WTC11 (cell line): ENCODE data around the gene SF3B2. TPM values are rescaled to one million over a fixed set of nuclear protein-coding genes. Genes with fewer than 3 reads are reported as not detected.

Source experiments
- ATAC-seq: fragments of 200-7000 bp; cut with Tn5 transposase; 2 replicates; pipeline ENCODE4 v1.10.0; 2021; ENCODE audit warnings: mild to moderate bottlenecking, moderate library complexity
- CTCF ChIA-PET: fragments of 300-600 bp; sonication (Branson Sonifier 250); formaldehyde crosslinking; loops from one replicate; lab custom pipeline; 2021; ENCODE audit warnings: antibody characterized with exemption; lab: Charles Lee
- POLR2A ChIA-PET: fragments of 350-600 bp; sonication (Branson Sonifier 250); formaldehyde crosslinking; loops from one replicate; lab custom pipeline; 2021; ENCODE audit warnings: antibody characterized with exemption; lab: Charles Lee
- DNase-seq: peaks from one replicate; pipeline ENCODE4 v3.0.0; 2021; ENCODE audit warnings: low spot score
- H3K27ac Mint-ChIP-seq: 2 replicates; pipeline ENCODE4 v1.8.0; 2021; ENCODE audit warnings: mixed read lengths
- H3K27me3 Mint-ChIP-seq: 2 replicates; pipeline ENCODE4 v1.8.0; 2021; ENCODE audit warnings: low read depth, mild to moderate bottlenecking, moderate library complexity, mixed read lengths
- H3K36me3 Mint-ChIP-seq: 2 replicates; pipeline ENCODE4 v1.8.0; 2021; ENCODE audit warnings: mixed read lengths
- H3K4me1 Mint-ChIP-seq: 2 replicates; pipeline ENCODE4 v1.8.0; 2022; ENCODE audit warnings: mixed read lengths
- H3K4me3 Mint-ChIP-seq: 2 replicates; pipeline ENCODE4 v1.8.0; 2021; ENCODE audit warnings: mild to moderate bottlenecking, moderate library complexity, mixed read lengths
- H3K9me3 Mint-ChIP-seq: 2 replicates; pipeline ENCODE4 v1.8.0; 2021; ENCODE audit warnings: mixed read lengths
- ARID4B ChIP-seq: sonication (generic); formaldehyde crosslinking; IDR thresholded peaks from 2 replicates; pipeline ENCODE4 v1.8.0; 2023; ENCODE audit warnings: missing genetic modification reagents, mild to moderate bottlenecking, borderline replicate concordance
- ATF1 ChIP-seq: sonication (generic); formaldehyde crosslinking; IDR thresholded peaks from 2 replicates; pipeline ENCODE4 v1.8.1; 2023; ENCODE audit warnings: mild to moderate bottlenecking, moderate library complexity, missing genetic modification reagents
- CDX4 ChIP-seq: fragments of 250-450 bp; sonication (Bioruptor Pico); IDR thresholded peaks from 2 replicates; pipeline ENCODE4 v1.9.0; 2021; ENCODE audit warnings: moderate library complexity, mild to moderate bottlenecking, inconsistent platforms, borderline replicate concordance
- CREB1 ChIP-seq: sonication (generic); formaldehyde crosslinking; IDR thresholded peaks from 2 replicates; pipeline ENCODE4 v1.8.0; 2023; ENCODE audit warnings: mild to moderate bottlenecking, missing genetic modification reagents
- CTCF ChIP-seq: fragments of 200-600 bp; IDR thresholded peaks from 2 replicates; pipeline ENCODE4 v1.8.0; 2022; ENCODE audit warnings: antibody characterized with exemption
- ERG ChIP-seq: fragments of 250-450 bp; sonication (Bioruptor Pico); IDR thresholded peaks from 2 replicates; pipeline ENCODE4 v1.8.0; 2021; ENCODE audit warnings: mild to moderate bottlenecking
- ESRRA ChIP-seq: sonication (generic); formaldehyde crosslinking; IDR thresholded peaks from 2 replicates; pipeline ENCODE4 v1.8.1; 2022; ENCODE audit warnings: mild to moderate bottlenecking, missing genetic modification reagents, borderline replicate concordance
- GRHL2 ChIP-seq: fragments of 250-450 bp; sonication (Bioruptor Pico); IDR thresholded peaks from 2 replicates; pipeline ENCODE4 v1.8.0; 2022; ENCODE audit warnings: mild to moderate bottlenecking, moderate library complexity; ENCODE audit not compliant: insufficient replicate concordance, severe bottlenecking
- HMGXB4 ChIP-seq: sonication (generic); formaldehyde crosslinking; IDR thresholded peaks from 2 replicates; pipeline ENCODE4 v1.8.1; 2023; ENCODE audit warnings: mild to moderate bottlenecking, moderate library complexity, missing genetic modification reagents
- JAZF1 ChIP-seq: fragments of 250-450 bp; sonication (Bioruptor Pico); IDR thresholded peaks from 2 replicates; pipeline ENCODE4 v1.9.0; 2021; ENCODE audit warnings: moderate library complexity, mild to moderate bottlenecking, inconsistent platforms
- NFATC4 ChIP-seq: fragments of 250-450 bp; sonication (Bioruptor Pico); IDR thresholded peaks from 2 replicates; pipeline ENCODE4 v1.9.0; 2021; ENCODE audit warnings: mild to moderate bottlenecking
- NFYB ChIP-seq: sonication (generic); formaldehyde crosslinking; conservative IDR thresholded peaks from 2 replicates; pipeline ENCODE4 v1.8.0; 2022; ENCODE audit warnings: low read depth, missing genetic modification reagents
- NR1H2 ChIP-seq: sonication (generic); formaldehyde crosslinking; IDR thresholded peaks from 2 replicates; pipeline ENCODE4 v1.9.0; 2021; ENCODE audit warnings: mild to moderate bottlenecking, moderate library complexity, missing genetic modification reagents
- NR2C2 ChIP-seq: sonication (generic); formaldehyde crosslinking; IDR thresholded peaks from 2 replicates; pipeline ENCODE4 v1.8.0; 2022; ENCODE audit warnings: mild to moderate bottlenecking, missing genetic modification reagents
- RELA ChIP-seq: sonication (generic); formaldehyde crosslinking; IDR thresholded peaks from 2 replicates; pipeline ENCODE4 v1.8.1; 2022; ENCODE audit warnings: missing genetic modification reagents, mild to moderate bottlenecking, borderline replicate concordance
- RORB ChIP-seq: fragments of 250-450 bp; sonication (Bioruptor Pico); IDR thresholded peaks from 2 replicates; pipeline ENCODE4 v1.9.0; 2021; ENCODE audit warnings: mild to moderate bottlenecking
- SMAD3 ChIP-seq: sonication (generic); formaldehyde crosslinking; IDR thresholded peaks from 2 replicates; pipeline ENCODE4 v1.8.0; 2022; ENCODE audit warnings: missing genetic modification reagents, mild to moderate bottlenecking, borderline replicate concordance
- SMAD4 ChIP-seq: sonication (generic); formaldehyde crosslinking; IDR thresholded peaks from 2 replicates; pipeline ENCODE4 v1.8.0; 2022; ENCODE audit warnings: mild to moderate bottlenecking, missing genetic modification reagents
- TP53 ChIP-seq: sonication (generic); formaldehyde crosslinking; IDR thresholded peaks from 2 replicates; pipeline ENCODE4 v1.8.1; 2023; ENCODE audit warnings: mild to moderate bottlenecking, missing genetic modification reagents
- ZNF263 ChIP-seq: sonication (generic); formaldehyde crosslinking; IDR thresholded peaks from 2 replicates; pipeline ENCODE4 v1.8.1; 2022; ENCODE audit warnings: low read depth, mild to moderate bottlenecking, moderate library complexity, missing genetic modification reagents
- ZNF423 ChIP-seq: fragments of 250-450 bp; sonication (Bioruptor Pico); IDR thresholded peaks from 2 replicates; pipeline ENCODE4 v2.1.2; 2022; ENCODE audit warnings: mild to moderate bottlenecking, moderate library complexity
- total RNA-seq: library from RNA; stranded (reverse); gene quantifications from 3 replicates; pipeline ENCODE4 v1.2.3, GENCODE V29; 2021
- TF ChIP-seq, protein P1 (sequence below): fragments of 250-450 bp; sonication (Bioruptor Pico); IDR thresholded peaks from 2 replicates; pipeline ENCODE4 v1.9.0; 2021; ENCODE audit warnings: mild to moderate bottlenecking
- TF ChIP-seq, protein P2 (sequence below): sonication (generic); formaldehyde crosslinking; conservative IDR thresholded peaks from 2 replicates; pipeline ENCODE4 v1.8.1; 2022; ENCODE audit warnings: mild to moderate bottlenecking, missing genetic modification reagents

Gene SF3B2
- total RNA-seq, 1 experiment from 2014 or later: 295 TPM

DNA sequence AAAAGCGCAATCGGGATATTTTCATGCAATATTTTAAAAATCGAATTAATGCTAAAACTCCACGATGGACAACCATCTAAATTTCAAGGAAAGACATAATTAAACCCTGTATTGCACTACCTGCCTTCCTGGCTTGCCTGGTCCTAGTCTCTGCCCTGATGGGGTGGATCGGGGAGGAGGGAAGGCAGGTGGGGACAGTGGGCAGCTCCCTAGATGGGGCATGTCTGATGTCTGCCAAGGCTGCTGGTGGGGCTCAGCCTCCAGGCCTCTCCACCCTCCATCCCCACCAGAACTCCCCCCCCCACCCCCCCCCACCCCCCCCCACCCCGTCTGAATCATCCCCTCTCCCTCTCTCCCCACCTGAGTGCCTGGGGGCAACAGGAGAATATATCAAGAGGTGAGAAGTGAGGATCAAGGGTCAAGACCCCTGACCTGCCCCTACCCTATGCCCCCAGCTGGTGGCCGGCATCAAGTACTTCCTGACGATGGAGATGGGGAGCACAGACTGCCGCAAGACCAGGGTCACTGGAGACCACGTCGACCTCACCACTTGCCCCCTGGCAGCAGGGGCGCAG is 39.7 kb upstream of the SF3B2 start:
- H3K27ac Mint-ChIP-seq: no peak overlapping the region
- POLR2A ChIA-PET: interaction anchor here (0.6 to 1.5 kb wide), 2 partner anchors 124 to 125 kb away, joined by 3 to 8 read pairs; partner anchors contain the start of gene FIBP
- H3K27me3 Mint-ChIP-seq: peaks cover 22% of the 10 kb centered on the region
- H3K4me1 Mint-ChIP-seq: peaks cover 1% of the 10 kb centered on the region; the same call in 1 of the 2 replicates
- no peak overlapping the region for H3K4me3 Mint-ChIP-seq
- ATAC-seq: no peak
- CTCF ChIA-PET: interaction anchor here (0.6 to 3.5 kb wide), 10 partner anchors 10 to 159 kb away, joined by 3 to 42 read pairs (median 8); partner anchors contain the start of genes BANF1, EIF1AD, FIBP and MUS81
- no peaks in the 10 kb centered on the region for H3K9me3 Mint-ChIP-seq
- H3K36me3 Mint-ChIP-seq: no peaks in the 10 kb centered on the region
- DNase-seq: no peak
- no peak for TF ChIP-seq ZNF263 (CRISPR knock-in tag)
- no peak for TF ChIP-seq CDX4 (CRISPR knock-in tag)
- no peak for TF ChIP-seq CTCF
- TF ChIP-seq NFYB: no peak
- no peak for TF ChIP-seq ERG (CRISPR knock-in tag)
- TF ChIP-seq HMGXB4 (CRISPR knock-in tag): no peak
- TF ChIP-seq CREB1 (CRISPR knock-in tag): no peak
- TF ChIP-seq NR1H2 (CRISPR knock-in tag): no peak
- TF ChIP-seq, protein P1, sequence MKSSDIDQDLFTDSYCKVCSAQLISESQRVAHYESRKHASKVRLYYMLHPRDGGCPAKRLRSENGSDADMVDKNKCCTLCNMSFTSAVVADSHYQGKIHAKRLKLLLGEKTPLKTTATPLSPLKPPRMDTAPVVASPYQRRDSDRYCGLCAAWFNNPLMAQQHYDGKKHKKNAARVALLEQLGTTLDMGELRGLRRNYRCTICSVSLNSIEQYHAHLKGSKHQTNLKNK (CRISPR knock-in tag): no peak
- no peak for TF ChIP-seq SMAD3 (CRISPR knock-in tag)
- no peak for TF ChIP-seq NFATC4 (CRISPR knock-in tag)
- no peak for TF ChIP-seq NR2C2 (CRISPR knock-in tag)

- ChIA-PET POLR2A (interaction anchor here (0.6 kb wide), 1 partner anchor 124 kb away, joined by 8 read pairs; no protein-coding TSS in a partner anchor), CTCF (interaction anchor here (0.6 to 3.5 kb wide), 7 partner anchors 9 to 154 kb away, joined by 3 to 42 read pairs (median 7); partner anchors contain the start of gene FIBP)
- Mint-ChIP-seq H3K4me1 (no peaks in the 10 kb centered on the region), H3K9me3 (no peaks in the 10 kb centered on the region), H3K27ac (no peak overlapping the region), H3K27me3 (peaks cover 22% of the 10 kb centered on the region), H3K36me3 (no peaks in the 10 kb centered on the region), H3K4me3 (no peak overlapping the region)
- DNase-seq: no peak
- ATAC-seq: no peak
- TF ChIP-seq RELA (CRISPR knock-in tag): no peak
- no peak for TF ChIP-seq ATF1 (CRISPR knock-in tag)
- TF ChIP-seq RORB: no peak
- TF ChIP-seq GRHL2 (CRISPR knock-in tag): no peak
- no peak for TF ChIP-seq ESRRA
- no peak for TF ChIP-seq ZNF423 (CRISPR knock-in tag)
- no peak for TF ChIP-seq TP53 (CRISPR knock-in tag)
- TF ChIP-seq, protein P2, sequence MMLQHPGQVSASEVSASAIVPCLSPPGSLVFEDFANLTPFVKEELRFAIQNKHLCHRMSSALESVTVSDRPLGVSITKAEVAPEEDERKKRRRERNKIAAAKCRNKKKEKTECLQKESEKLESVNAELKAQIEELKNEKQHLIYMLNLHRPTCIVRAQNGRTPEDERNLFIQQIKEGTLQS: no peak
- no peak for TF ChIP-seq JAZF1 (CRISPR knock-in tag)
- TF ChIP-seq ARID4B: no peak
- no peak for TF ChIP-seq SMAD4 (CRISPR knock-in tag)
Observed at GRCh38 chr11:66012946-66013761, 39.0 kb upstream of the SF3B2 start.
